ENCODE results near the gene CCL24.
"Not testable (repeated sequence)": the region's sequence is repeated elsewhere in the genome, so short reads cannot be mapped to it uniquely, and the experiment has no call there.

- not testable (repeated sequence) for TF ChIP-seq CTCF (IDR thresholded peaks at IDR 0.05 in 8 of 11, conservative IDR thresholded peaks at IDR 0.05 in 3 of 11); POLR2AphosphoS5 (IDR thresholded peaks at IDR 0.05); POLR2A (IDR thresholded peaks at IDR 0.05)
These were observed 16.1 kb upstream of the CCL24 start for GRCh38 chr7:75829656-75830055.

Measured in spleen (tissue), 7 donors.